ENCODE data around the gene KCNB1.

GRCh38 chr20:49482173-49482572, 295 bp downstream of the KCNB1 start:
- no peak for TF ChIP-seq CTCF (conservative IDR thresholded peaks at IDR 0.05; ENCODE audit: low read depth, low read length)
- TF ChIP-seq MXI1 (IDR thresholded peaks at IDR 0.05; ENCODE audit: borderline replicate concordance, low read depth, low read length): no peak
- TF ChIP-seq CEBPB (IDR thresholded peaks at IDR 0.05; ENCODE audit: low read depth, low read length): no peak
- no peak for TF ChIP-seq USF2 (IDR thresholded peaks at IDR 0.05; ENCODE audit: low read depth, low read length)
- no peak for TF ChIP-seq POLR2A (IDR thresholded peaks at IDR 0.05; ENCODE audit: low read depth, low read length)
- TF ChIP-seq RFX5 (IDR thresholded peaks at IDR 0.05; ENCODE audit: low read depth, low read length): no peak
- TF ChIP-seq FOS (IDR thresholded peaks at IDR 0.05; ENCODE audit: low read depth, low read length): no peak
- no peak for TF ChIP-seq MAFK (IDR thresholded peaks at IDR 0.05; ENCODE audit: low read depth, low read length)
- TF ChIP-seq RCOR1 (IDR thresholded peaks at IDR 0.05; ENCODE audit: insufficient replicate concordance, low read length): no peak
- TF ChIP-seq SMC3 (IDR thresholded peaks at IDR 0.05; ENCODE audit: low read depth, low read length): no peak
- TF ChIP-seq RAD21 (IDR thresholded peaks at IDR 0.05; ENCODE audit: low read length): no peak
- TF ChIP-seq CHD1 (IDR thresholded peaks at IDR 0.05; ENCODE audit: low read depth, low read length): no peak

Data from IMR-90 (cell line).